GM18907 (cell line): ENCODE data around the gene VAT1.
"Not testable (repeated sequence)": the region's sequence is repeated elsewhere in the genome, so short reads cannot be mapped to it uniquely, and the experiment has no call there.

Experiments
- ATAC-seq: cut with Tn5 transposase; IDR thresholded peaks from one replicate; pipeline ENCODE4 v1.9.1; 2021; ENCODE audit warnings: mild to moderate bottlenecking, moderate library complexity; ENCODE audit not compliant: unreplicated experiment

Gene VAT1

GRCh38 chr17:43021741-43022512 lies at the start of gene VAT1:
Gene VAT1, minus strand, starts transcription at chr17:43022385. Its CDS starts 63 bp downstream, at chr17:43022322.
- peak; percentile 57 for ATAC-seq

GRCh38 chr17:43070872-43071271 lies 48.7 kb upstream of the VAT1 start:
- no peak for ATAC-seq

- ATAC-seq: no peak
Measured at GRCh38 chr17:43070257-43070656, 48.1 kb upstream of the VAT1 start.

GRCh38 chr17:43069368-43069898 lies 47.2 kb upstream of the VAT1 start:
- no peak for ATAC-seq

- no peak for ATAC-seq
Measured at GRCh38 chr17:43068570-43069367, 46.6 kb upstream of the VAT1 start.

GRCh38 chr17:43062984-43063638 lies 40.9 kb upstream of the VAT1 start:
- ATAC-seq: no peak

GRCh38 chr17:43056051-43056450 lies 33.9 kb upstream of the VAT1 start:
- ATAC-seq: no peak

- not testable (repeated sequence) for ATAC-seq
Measured at GRCh38 chr17:43053008-43053407, 30.8 kb upstream of the VAT1 start.

GRCh38 chr17:43051969-43052368 lies 29.8 kb upstream of the VAT1 start:
- ATAC-seq: no peak

GRCh38 chr17:43044024-43044423 lies 21.8 kb upstream of the VAT1 start:
- no peak for ATAC-seq

GRCh38 chr17:43043307-43043706 lies 21.1 kb upstream of the VAT1 start:
- ATAC-seq: no peak

GRCh38 chr17:43042025-43042628 lies 19.9 kb upstream of the VAT1 start:
- no peak for ATAC-seq

- ATAC-seq: no peak
Measured at GRCh38 chr17:43040655-43041054, 18.5 kb upstream of the VAT1 start.

- ATAC-seq: no peak
Measured at GRCh38 chr17:43039646-43040045, 17.5 kb upstream of the VAT1 start.

GRCh38 chr17:43034894-43035293 lies 12.7 kb upstream of the VAT1 start:
- ATAC-seq: no peak

- ATAC-seq: no peak
Measured at GRCh38 chr17:43033948-43034881, 12.0 kb upstream of the VAT1 start.

- ATAC-seq: no peak
Measured at GRCh38 chr17:43031666-43032065, 9.5 kb upstream of the VAT1 start.

- no peak for ATAC-seq
Measured at GRCh38 chr17:43030137-43030767, 8.1 kb upstream of the VAT1 start.

GRCh38 chr17:43028221-43028861 lies 6.2 kb upstream of the VAT1 start:
- no peak for ATAC-seq
